WTC11 (cell line): ENCODE measurements around the gene NPLOC4. TPM values are rescaled to one million over a fixed set of nuclear protein-coding genes. Genes with fewer than 3 reads are reported as not detected.

Experiments used
- ATAC-seq: fragments of 200-7000 bp; cut with Tn5 transposase; 2 replicates; pipeline ENCODE4 v1.10.0; 2021; ENCODE audit warnings: mild to moderate bottlenecking, moderate library complexity
- CTCF ChIA-PET: fragments of 300-600 bp; sonication (Branson Sonifier 250); formaldehyde crosslinking; loops from one replicate; lab custom pipeline; 2021; ENCODE audit warnings: antibody characterized with exemption; lab: Charles Lee
- POLR2A ChIA-PET: fragments of 350-600 bp; sonication (Branson Sonifier 250); formaldehyde crosslinking; loops from one replicate; lab custom pipeline; 2021; ENCODE audit warnings: antibody characterized with exemption; lab: Charles Lee
- DNase-seq: peaks from one replicate; pipeline ENCODE4 v3.0.0; 2021; ENCODE audit warnings: low spot score
- H3K27ac Mint-ChIP-seq: 2 replicates; pipeline ENCODE4 v1.8.0; 2021; ENCODE audit warnings: mixed read lengths
- H3K27me3 Mint-ChIP-seq: 2 replicates; pipeline ENCODE4 v1.8.0; 2021; ENCODE audit warnings: low read depth, mild to moderate bottlenecking, moderate library complexity, mixed read lengths
- H3K36me3 Mint-ChIP-seq: 2 replicates; pipeline ENCODE4 v1.8.0; 2021; ENCODE audit warnings: mixed read lengths
- H3K4me1 Mint-ChIP-seq: 2 replicates; pipeline ENCODE4 v1.8.0; 2022; ENCODE audit warnings: mixed read lengths
- H3K4me3 Mint-ChIP-seq: 2 replicates; pipeline ENCODE4 v1.8.0; 2021; ENCODE audit warnings: mild to moderate bottlenecking, moderate library complexity, mixed read lengths
- H3K9me3 Mint-ChIP-seq: 2 replicates; pipeline ENCODE4 v1.8.0; 2021; ENCODE audit warnings: mixed read lengths
- EMX1 ChIP-seq: fragments of 250-450 bp; sonication (Bioruptor Pico); IDR thresholded peaks from 2 replicates; pipeline ENCODE4 v1.8.0; 2021; ENCODE audit warnings: mild to moderate bottlenecking
- GRHL2 ChIP-seq: fragments of 250-450 bp; sonication (Bioruptor Pico); IDR thresholded peaks from 2 replicates; pipeline ENCODE4 v1.8.0; 2022; ENCODE audit warnings: mild to moderate bottlenecking, moderate library complexity; ENCODE audit not compliant: insufficient replicate concordance, severe bottlenecking
- NFATC4 ChIP-seq: fragments of 250-450 bp; sonication (Bioruptor Pico); IDR thresholded peaks from 2 replicates; pipeline ENCODE4 v1.9.0; 2021; ENCODE audit warnings: mild to moderate bottlenecking
- OVOL2 ChIP-seq: fragments of 250-450 bp; sonication (Bioruptor Pico); IDR thresholded peaks from 2 replicates; pipeline ENCODE4 v1.9.0; 2021; ENCODE audit warnings: mild to moderate bottlenecking, borderline replicate concordance
- PRRX2 ChIP-seq: fragments of 250-450 bp; sonication (Bioruptor Pico); IDR thresholded peaks from 2 replicates; pipeline ENCODE4 v1.8.0; 2021; ENCODE audit warnings: mild to moderate bottlenecking
- RELA ChIP-seq: sonication (generic); formaldehyde crosslinking; IDR thresholded peaks from 2 replicates; pipeline ENCODE4 v1.8.1; 2022; ENCODE audit warnings: missing genetic modification reagents, mild to moderate bottlenecking, borderline replicate concordance
- RORB ChIP-seq: fragments of 250-450 bp; sonication (Bioruptor Pico); IDR thresholded peaks from 2 replicates; pipeline ENCODE4 v1.9.0; 2021; ENCODE audit warnings: mild to moderate bottlenecking
- TEAD1 ChIP-seq: sonication (generic); formaldehyde crosslinking; IDR thresholded peaks from 2 replicates; pipeline ENCODE4 v1.8.0; 2022; ENCODE audit warnings: mild to moderate bottlenecking, missing genetic modification reagents
- TP53 ChIP-seq: sonication (generic); formaldehyde crosslinking; IDR thresholded peaks from 2 replicates; pipeline ENCODE4 v1.8.1; 2023; ENCODE audit warnings: mild to moderate bottlenecking, missing genetic modification reagents
- ZBTB21 ChIP-seq: sonication (generic); formaldehyde crosslinking; IDR thresholded peaks from 2 replicates; pipeline ENCODE4 v1.8.1; 2023; ENCODE audit warnings: mild to moderate bottlenecking, missing genetic modification reagents, borderline replicate concordance
- ZNF423 ChIP-seq: fragments of 250-450 bp; sonication (Bioruptor Pico); IDR thresholded peaks from 2 replicates; pipeline ENCODE4 v2.1.2; 2022; ENCODE audit warnings: mild to moderate bottlenecking, moderate library complexity
- total RNA-seq: library from RNA; stranded (reverse); gene quantifications from 3 replicates; pipeline ENCODE4 v1.2.3, GENCODE V29; 2021
- TF ChIP-seq, protein P1 (sequence below): sonication (generic); formaldehyde crosslinking; IDR thresholded peaks from 2 replicates; pipeline ENCODE4 v1.8.1; 2022; ENCODE audit warnings: mild to moderate bottlenecking, moderate library complexity, missing genetic modification reagents
- TF ChIP-seq, protein P2 (sequence below): sonication (generic); formaldehyde crosslinking; IDR thresholded peaks from 2 replicates; pipeline ENCODE4 v1.8.1; 2022; ENCODE audit warnings: low read depth, missing genetic modification reagents, borderline replicate concordance
- TF ChIP-seq, protein P3 (sequence below): sonication (generic); formaldehyde crosslinking; conservative IDR thresholded peaks from 2 replicates; pipeline ENCODE4 v1.8.1; 2022; ENCODE audit warnings: mild to moderate bottlenecking, missing genetic modification reagents
- TF ChIP-seq, protein P4 (sequence below): fragments of 250-450 bp; sonication (Bioruptor Pico); IDR thresholded peaks from 2 replicates; pipeline ENCODE4 v1.8.0; 2021; ENCODE audit warnings: mild to moderate bottlenecking
- TF ChIP-seq, protein P5 (sequence below): sonication (generic); formaldehyde crosslinking; IDR thresholded peaks from 2 replicates; pipeline ENCODE4 v1.8.1; 2023; ENCODE audit warnings: mild to moderate bottlenecking, missing genetic modification reagents, moderate library complexity
- TF ChIP-seq, protein P6 (sequence below): sonication (generic); formaldehyde crosslinking; IDR thresholded peaks from 2 replicates; pipeline ENCODE4 v1.8.0; 2022; ENCODE audit warnings: missing genetic modification reagents
- TF ChIP-seq, protein P7 (sequence below): sonication (generic); formaldehyde crosslinking; IDR thresholded peaks from 2 replicates; pipeline ENCODE4 v1.8.0; 2022; ENCODE audit warnings: mild to moderate bottlenecking, missing genetic modification reagents
- TF ChIP-seq, protein P8 (sequence below): sonication (generic); formaldehyde crosslinking; IDR thresholded peaks from 2 replicates; pipeline ENCODE4 v1.8.1; 2023; ENCODE audit warnings: mild to moderate bottlenecking, moderate library complexity, missing genetic modification reagents

The NPLOC4 gene
- total RNA-seq, 1 experiment from 2014 or later = 83.5 TPM

DNA sequence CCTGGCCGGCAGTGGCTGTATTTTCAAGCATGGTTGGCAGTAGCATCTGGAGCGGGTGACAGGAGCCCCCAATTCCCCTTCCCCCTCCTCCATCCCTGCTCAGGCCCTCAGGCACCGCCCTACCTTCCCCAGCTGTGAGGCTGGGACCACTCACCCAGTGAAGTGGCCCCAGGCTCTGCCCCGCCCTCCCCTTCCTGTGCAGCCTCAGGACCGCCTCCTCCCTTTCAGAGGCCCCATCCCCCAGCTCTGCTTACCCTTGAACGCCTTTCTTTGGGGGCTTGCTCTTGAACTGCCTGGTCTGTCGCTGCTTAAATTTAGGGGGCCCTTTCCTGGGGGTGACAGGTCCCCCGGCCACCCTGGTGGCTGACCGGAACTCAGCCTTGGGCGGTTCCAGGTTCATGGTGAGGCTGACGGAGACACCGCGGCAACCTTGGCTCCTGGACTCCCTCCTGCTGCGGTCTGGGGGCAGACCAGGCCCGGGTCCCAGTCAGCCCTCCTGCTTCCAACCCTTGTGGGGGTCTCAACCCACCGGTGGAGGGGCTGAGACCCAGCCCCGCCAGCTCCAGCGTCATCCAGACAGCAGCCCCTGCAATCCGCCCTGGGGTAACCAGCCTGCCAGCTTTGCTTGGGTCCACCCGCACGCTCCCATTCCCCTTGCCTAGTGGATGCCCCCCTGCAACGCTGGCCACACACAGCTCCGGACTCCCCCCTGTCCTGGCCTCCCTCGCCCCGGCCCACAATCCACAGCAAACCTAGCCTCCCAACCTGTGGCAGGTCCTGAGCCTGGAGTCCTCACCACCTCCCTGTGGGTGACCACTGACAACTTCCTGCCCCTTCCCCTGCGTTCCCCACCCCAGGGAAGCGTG, 16.2 kb upstream of the NPLOC4 start:
- no peak overlapping the region for H3K27ac Mint-ChIP-seq
- peaks cover 25% of the 10 kb centered on the region for H3K27me3 Mint-ChIP-seq
- ATAC-seq (peak; percentile 75), DNase-seq (peak; percentile 58)
- CTCF ChIA-PET = interaction anchor here (0.7 kb wide), 1 partner anchor 726 kb away, joined by 3 read pairs; no protein-coding TSS in a partner anchor
- peak overlapping the region; percentile 47 for H3K4me3 Mint-ChIP-seq
- TF ChIP-seq, protein P1, sequence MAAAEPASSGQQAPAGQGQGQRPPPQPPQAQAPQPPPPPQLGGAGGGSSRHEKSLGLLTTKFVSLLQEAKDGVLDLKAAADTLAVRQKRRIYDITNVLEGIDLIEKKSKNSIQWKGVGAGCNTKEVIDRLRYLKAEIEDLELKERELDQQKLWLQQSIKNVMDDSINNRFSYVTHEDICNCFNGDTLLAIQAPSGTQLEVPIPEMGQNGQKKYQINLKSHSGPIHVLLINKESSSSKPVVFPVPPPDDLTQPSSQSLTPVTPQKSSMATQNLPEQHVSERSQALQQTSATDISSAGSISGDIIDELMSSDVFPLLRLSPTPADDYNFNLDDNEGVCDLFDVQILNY (CRISPR knock-in tag) = no peak
- TF ChIP-seq, protein P2, sequence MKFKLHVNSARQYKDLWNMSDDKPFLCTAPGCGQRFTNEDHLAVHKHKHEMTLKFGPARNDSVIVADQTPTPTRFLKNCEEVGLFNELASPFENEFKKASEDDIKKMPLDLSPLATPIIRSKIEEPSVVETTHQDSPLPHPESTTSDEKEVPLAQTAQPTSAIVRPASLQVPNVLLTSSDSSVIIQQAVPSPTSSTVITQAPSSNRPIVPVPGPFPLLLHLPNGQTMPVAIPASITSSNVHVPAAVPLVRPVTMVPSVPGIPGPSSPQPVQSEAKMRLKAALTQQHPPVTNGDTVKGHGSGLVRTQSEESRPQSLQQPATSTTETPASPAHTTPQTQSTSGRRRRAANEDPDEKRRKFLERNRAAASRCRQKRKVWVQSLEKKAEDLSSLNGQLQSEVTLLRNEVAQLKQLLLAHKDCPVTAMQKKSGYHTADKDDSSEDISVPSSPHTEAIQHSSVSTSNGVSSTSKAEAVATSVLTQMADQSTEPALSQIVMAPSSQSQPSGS (CRISPR knock-in tag) = no peak
- TF ChIP-seq EMX1 (CRISPR knock-in tag) (no peak), RELA (CRISPR knock-in tag) (0 out of 2 replicates have a peak, but pooled peaks have one; percentile 31)
- TF ChIP-seq, protein P3, sequence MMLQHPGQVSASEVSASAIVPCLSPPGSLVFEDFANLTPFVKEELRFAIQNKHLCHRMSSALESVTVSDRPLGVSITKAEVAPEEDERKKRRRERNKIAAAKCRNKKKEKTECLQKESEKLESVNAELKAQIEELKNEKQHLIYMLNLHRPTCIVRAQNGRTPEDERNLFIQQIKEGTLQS (CRISPR knock-in tag) = no peak
- no peaks in the 10 kb centered on the region for H3K36me3 Mint-ChIP-seq
- no peaks in the 10 kb centered on the region for H3K9me3 Mint-ChIP-seq
- H3K4me1 Mint-ChIP-seq = peaks cover 22% of the 10 kb centered on the region
- POLR2A ChIA-PET = no interaction called here

DNA sequence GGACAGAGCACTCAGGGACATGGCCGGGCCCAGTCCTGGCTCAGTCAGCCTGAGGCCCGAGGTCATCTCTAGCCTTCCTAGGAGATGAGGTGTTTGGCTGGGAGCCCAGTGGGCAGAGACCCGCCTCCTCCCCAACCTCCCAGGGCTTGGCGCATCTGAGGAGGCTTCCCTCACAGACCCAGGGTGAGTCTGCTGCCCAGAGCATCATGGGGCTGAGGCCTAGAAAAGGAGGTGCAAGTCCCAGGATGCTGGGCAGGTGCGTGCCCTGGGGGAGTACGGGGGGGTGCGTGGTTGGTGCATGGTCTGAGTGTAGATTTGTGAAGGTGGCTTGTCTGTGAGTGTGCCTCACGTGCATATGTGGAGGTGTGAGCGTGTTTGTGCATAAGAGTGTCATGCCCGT, 14.8 kb upstream of the NPLOC4 start:
- no peaks in the 10 kb centered on the region for H3K9me3 Mint-ChIP-seq
- CTCF ChIA-PET = no interaction called here
- H3K36me3 Mint-ChIP-seq = no peaks in the 10 kb centered on the region
- ATAC-seq (no peak), DNase-seq (no peak)
- H3K4me1 Mint-ChIP-seq = peaks cover 29% of the 10 kb centered on the region
- no peak for TF ChIP-seq RORB (CRISPR knock-in tag)
- TF ChIP-seq, protein P4, sequence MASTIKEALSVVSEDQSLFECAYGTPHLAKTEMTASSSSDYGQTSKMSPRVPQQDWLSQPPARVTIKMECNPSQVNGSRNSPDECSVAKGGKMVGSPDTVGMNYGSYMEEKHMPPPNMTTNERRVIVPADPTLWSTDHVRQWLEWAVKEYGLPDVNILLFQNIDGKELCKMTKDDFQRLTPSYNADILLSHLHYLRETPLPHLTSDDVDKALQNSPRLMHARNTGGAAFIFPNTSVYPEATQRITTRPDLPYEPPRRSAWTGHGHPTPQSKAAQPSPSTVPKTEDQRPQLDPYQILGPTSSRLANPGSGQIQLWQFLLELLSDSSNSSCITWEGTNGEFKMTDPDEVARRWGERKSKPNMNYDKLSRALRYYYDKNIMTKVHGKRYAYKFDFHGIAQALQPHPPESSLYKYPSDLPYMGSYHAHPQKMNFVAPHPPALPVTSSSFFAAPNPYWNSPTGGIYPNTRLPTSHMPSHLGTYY = no peak
- TF ChIP-seq, protein P5, sequence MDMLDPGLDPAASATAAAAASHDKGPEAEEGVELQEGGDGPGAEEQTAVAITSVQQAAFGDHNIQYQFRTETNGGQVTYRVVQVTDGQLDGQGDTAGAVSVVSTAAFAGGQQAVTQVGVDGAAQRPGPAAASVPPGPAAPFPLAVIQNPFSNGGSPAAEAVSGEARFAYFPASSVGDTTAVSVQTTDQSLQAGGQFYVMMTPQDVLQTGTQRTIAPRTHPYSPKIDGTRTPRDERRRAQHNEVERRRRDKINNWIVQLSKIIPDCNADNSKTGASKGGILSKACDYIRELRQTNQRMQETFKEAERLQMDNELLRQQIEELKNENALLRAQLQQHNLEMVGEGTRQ (CRISPR knock-in tag) = no peak
- no peak for TF ChIP-seq TEAD1 (CRISPR knock-in tag)
- TF ChIP-seq, protein P6, sequence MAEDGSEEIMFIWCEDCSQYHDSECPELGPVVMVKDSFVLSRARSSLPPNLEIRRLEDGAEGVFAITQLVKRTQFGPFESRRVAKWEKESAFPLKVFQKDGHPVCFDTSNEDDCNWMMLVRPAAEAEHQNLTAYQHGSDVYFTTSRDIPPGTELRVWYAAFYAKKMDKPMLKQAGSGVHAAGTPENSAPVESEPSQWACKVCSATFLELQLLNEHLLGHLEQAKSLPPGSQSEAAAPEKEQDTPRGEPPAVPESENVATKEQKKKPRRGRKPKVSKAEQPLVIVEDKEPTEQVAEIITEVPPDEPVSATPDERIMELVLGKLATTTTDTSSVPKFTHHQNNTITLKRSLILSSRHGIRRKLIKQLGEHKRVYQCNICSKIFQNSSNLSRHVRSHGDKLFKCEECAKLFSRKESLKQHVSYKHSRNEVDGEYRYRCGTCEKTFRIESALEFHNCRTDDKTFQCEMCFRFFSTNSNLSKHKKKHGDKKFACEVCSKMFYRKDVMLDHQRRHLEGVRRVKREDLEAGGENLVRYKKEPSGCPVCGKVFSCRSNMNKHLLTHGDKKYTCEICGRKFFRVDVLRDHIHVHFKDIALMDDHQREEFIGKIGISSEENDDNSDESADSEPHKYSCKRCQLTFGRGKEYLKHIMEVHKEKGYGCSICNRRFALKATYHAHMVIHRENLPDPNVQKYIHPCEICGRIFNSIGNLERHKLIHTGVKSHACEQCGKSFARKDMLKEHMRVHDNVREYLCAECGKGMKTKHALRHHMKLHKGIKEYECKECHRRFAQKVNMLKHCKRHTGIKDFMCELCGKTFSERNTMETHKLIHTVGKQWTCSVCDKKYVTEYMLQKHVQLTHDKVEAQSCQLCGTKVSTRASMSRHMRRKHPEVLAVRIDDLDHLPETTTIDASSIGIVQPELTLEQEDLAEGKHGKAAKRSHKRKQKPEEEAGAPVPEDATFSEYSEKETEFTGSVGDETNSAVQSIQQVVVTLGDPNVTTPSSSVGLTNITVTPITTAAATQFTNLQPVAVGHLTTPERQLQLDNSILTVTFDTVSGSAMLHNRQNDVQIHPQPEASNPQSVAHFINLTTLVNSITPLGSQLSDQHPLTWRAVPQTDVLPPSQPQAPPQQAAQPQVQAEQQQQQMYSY (CRISPR knock-in tag) = no peak
- TF ChIP-seq ZBTB21 (CRISPR knock-in tag) = no peak
- no peak overlapping the region for H3K27ac Mint-ChIP-seq
- no peak overlapping the region for H3K4me3 Mint-ChIP-seq
- H3K27me3 Mint-ChIP-seq = peaks cover 37% of the 10 kb centered on the region
- POLR2A ChIA-PET = no interaction called here

DNA sequence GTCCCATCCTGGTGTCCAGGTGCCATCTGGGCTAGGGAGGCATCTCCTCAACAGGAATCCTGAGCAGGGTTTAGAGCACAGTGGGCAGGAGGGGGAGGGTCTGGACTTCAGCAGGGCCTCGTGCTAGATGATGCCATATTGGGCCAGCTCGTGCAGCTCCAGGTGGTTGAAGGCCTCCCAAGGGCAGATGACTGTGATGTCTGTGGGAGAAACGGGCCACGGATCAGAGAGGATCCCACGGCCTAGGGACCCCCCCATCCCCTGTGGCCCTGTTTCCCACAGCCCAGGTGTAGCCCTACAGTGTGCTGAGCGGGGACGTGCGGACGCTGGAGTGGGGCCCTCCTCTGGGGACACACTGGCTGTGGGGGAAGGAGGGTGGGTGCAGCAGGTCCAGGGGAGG, 14.0 kb upstream of the NPLOC4 start:
- H3K36me3 Mint-ChIP-seq = no peaks in the 10 kb centered on the region
- no peak overlapping the region for H3K4me3 Mint-ChIP-seq
- H3K9me3 Mint-ChIP-seq = no peaks in the 10 kb centered on the region
- H3K4me1 Mint-ChIP-seq = peaks cover 29% of the 10 kb centered on the region
- CTCF ChIA-PET = interaction anchor here (1.1 kb wide), 1 partner anchor 17 kb away, joined by 3 read pairs; no protein-coding TSS in a partner anchor
- peaks cover 38% of the 10 kb centered on the region for H3K27me3 Mint-ChIP-seq
- POLR2A ChIA-PET = no interaction called here
- H3K27ac Mint-ChIP-seq = no peak overlapping the region
- DNase-seq (no peak), ATAC-seq (no peak)
- TF ChIP-seq TP53 (CRISPR knock-in tag) = no peak
- TF ChIP-seq NFATC4 (CRISPR knock-in tag) = no peak
- TF ChIP-seq GRHL2 (CRISPR knock-in tag) = no peak
- no peak for TF ChIP-seq ZBTB21 (CRISPR knock-in tag)
- no peak for TF ChIP-seq ZNF423 (CRISPR knock-in tag)
- TF ChIP-seq PRRX2 (CRISPR knock-in tag) = no peak
- TF ChIP-seq TEAD1 (CRISPR knock-in tag) = no peak
- TF ChIP-seq, protein P7, sequence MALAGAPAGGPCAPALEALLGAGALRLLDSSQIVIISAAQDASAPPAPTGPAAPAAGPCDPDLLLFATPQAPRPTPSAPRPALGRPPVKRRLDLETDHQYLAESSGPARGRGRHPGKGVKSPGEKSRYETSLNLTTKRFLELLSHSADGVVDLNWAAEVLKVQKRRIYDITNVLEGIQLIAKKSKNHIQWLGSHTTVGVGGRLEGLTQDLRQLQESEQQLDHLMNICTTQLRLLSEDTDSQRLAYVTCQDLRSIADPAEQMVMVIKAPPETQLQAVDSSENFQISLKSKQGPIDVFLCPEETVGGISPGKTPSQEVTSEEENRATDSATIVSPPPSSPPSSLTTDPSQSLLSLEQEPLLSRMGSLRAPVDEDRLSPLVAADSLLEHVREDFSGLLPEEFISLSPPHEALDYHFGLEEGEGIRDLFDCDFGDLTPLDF = no peak
- TF ChIP-seq, protein P8, sequence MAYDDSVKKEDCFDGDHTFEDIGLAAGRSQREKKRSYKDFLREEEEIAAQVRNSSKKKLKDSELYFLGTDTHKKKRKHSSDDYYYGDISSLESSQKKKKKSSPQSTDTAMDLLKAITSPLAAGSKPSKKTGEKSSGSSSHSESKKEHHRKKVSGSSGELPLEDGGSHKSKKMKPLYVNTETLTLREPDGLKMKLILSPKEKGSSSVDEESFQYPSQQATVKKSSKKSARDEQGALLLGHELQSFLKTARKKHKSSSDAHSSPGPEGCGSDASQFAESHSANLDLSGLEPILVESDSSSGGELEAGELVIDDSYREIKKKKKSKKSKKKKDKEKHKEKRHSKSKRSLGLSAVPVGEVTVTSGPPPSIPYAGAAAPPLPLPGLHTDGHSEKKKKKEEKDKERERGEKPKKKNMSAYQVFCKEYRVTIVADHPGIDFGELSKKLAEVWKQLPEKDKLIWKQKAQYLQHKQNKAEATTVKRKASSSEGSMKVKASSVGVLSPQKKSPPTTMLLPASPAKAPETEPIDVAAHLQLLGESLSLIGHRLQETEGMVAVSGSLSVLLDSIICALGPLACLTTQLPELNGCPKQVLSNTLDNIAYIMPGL (CRISPR knock-in tag) = no peak
- no peak for TF ChIP-seq OVOL2 (CRISPR knock-in tag)
